Femur (tissue), 1 donor: ENCODE data around the gene ACIN1.

Source experiments
- DNase-seq: peaks from one replicate; pipeline ENCODE4 v3.0.0-alpha.2; 2017

Gene ACIN1

GRCh38 chr14:23079716-23080115 is 15.2 kb downstream of the ACIN1 start:
- DNase-seq = no peak

GRCh38 chr14:23078692-23079116 is 16.2 kb downstream of the ACIN1 start:
- DNase-seq = no peak

GRCh38 chr14:23077962-23078361 is 17.0 kb downstream of the ACIN1 start:
- DNase-seq = no peak

- no peak for DNase-seq
Measured at GRCh38 chr14:23076785-23077408, 18.0 kb downstream of the ACIN1 start.

- DNase-seq = no peak
Measured at GRCh38 chr14:23074906-23075305, 20.0 kb downstream of the ACIN1 start.

GRCh38 chr14:23071921-23072539 is 22.9 kb downstream of the ACIN1 start:
- no peak for DNase-seq

- peak; percentile 92 for DNase-seq
Measured at GRCh38 chr14:23071244-23071920, 23.6 kb downstream of the ACIN1 start.

GRCh38 chr14:23070262-23071129 is 24.4 kb downstream of the ACIN1 start:
- no peak for DNase-seq

GRCh38 chr14:23069413-23069806 is 25.5 kb downstream of the ACIN1 start:
- DNase-seq = no peak

GRCh38 chr14:23068789-23069412 is 26.0 kb downstream of the ACIN1 start:
- peak; percentile 91 for DNase-seq

GRCh38 chr14:23067847-23068788 is 26.8 kb downstream of the ACIN1 start:
- no peak for DNase-seq

- DNase-seq = no peak
Measured at GRCh38 chr14:23066855-23067744, 27.8 kb downstream of the ACIN1 start.

- DNase-seq = no peak
Measured at GRCh38 chr14:23066368-23066767, 28.6 kb downstream of the ACIN1 start.

- DNase-seq = no peak
Measured at GRCh38 chr14:23063601-23064000, 31.3 kb downstream of the ACIN1 start.

- no peak for DNase-seq
Measured at GRCh38 chr14:23062002-23062401, 32.9 kb downstream of the ACIN1 start.

- no peak for DNase-seq
Measured at GRCh38 chr14:23060536-23061260, 34.2 kb downstream of the ACIN1 start.

- DNase-seq = peak; percentile 19
Measured at GRCh38 chr14:23058654-23059504, 36.1 kb downstream of the ACIN1 start.

GRCh38 chr14:23057757-23058653 is 36.9 kb downstream of the ACIN1 start:
- peak; percentile 93 for DNase-seq
